ENCODE data around the gene PNPLA3. TPM values are rescaled to one million over a fixed set of nuclear protein-coding genes. Genes with fewer than 3 reads are reported as not detected.
A peak's percentile ranks its signal among the peaks of the same experiment; 100 is the strongest.

Gene PNPLA3
- total and polyA plus RNA-seq, 7 experiments from 2014 or later = 0.19 to 0.29 TPM; not detected in 5

DNA sequence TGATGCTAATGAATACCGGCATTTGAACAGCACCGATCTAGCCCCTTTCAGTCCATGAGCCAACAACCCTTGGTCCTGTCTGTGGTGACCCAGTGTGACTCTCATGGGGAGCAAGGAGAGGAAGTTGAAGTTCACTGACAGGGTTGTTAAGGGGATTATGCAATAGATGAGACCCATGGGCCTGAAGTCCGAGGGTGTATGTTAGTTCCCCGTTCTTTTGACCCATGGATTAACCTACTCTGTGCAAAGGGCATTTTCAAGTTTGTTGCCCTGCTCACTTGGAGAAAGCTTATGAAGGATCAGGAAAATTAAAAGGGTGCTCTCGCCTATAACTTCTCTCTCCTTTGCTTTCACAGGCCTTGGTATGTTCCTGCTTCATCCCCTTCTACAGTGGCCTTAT lies 4.9 kb downstream of the PNPLA3 start:
- Histone ChIP-seq H3K9me3 (ENCODE audit: control insufficient read depth in 2 of 3, low read length in 3 of 3) (no peaks in the 10 kb centered on the region), H3K27ac (ENCODE audit: low read depth, low read length) (no peak overlapping the region), H3K27me3 (ENCODE audit: control insufficient read depth in 2 of 2, insufficient read depth in 2 of 2, low read length in 2 of 2) (no peaks in the 10 kb centered on the region), H3K36me3 (ENCODE audit: control insufficient read depth in 2 of 3, insufficient read depth in 3 of 3, low read length in 3 of 3) (no peaks in the 10 kb centered on the region), H3K4me1 (ENCODE audit: control insufficient read depth in 2 of 2, insufficient read depth in 2 of 2, low read length in 2 of 2) (peaks cover 0 to 3% of the 10 kb centered on the region in 2 donors), H3K4me3 (ENCODE audit: low read length) (no peak overlapping the region)
- no peak overlapping the region for H3K4me3 Mint-ChIP-seq
- H3K4me1 Mint-ChIP-seq = no peaks in the 10 kb centered on the region
- H3K9me3 Mint-ChIP-seq = no peaks in the 10 kb centered on the region
- peak overlapping the region in 1 of 9 donors; percentile 81 for H3K27ac Mint-ChIP-seq
- ChIA-PET CTCF (no interaction called here), POLR2A (no interaction called here)
- H3K27me3 Mint-ChIP-seq = peaks cover 0 to 18% (median 8%) of the 10 kb centered on the region in 5 donors
- DNase-seq (no peak), ATAC-seq (peak; percentile 43)
- intact Hi-C loops (cut with micrococcal nuclease) = loop anchor here in 1 of 2 donors (10.0 kb wide), 1 partner anchor 114 kb away; the partner anchor contains the start of gene EFCAB6
- H3K36me3 Mint-ChIP-seq = no peaks in the 10 kb centered on the region

DNA sequence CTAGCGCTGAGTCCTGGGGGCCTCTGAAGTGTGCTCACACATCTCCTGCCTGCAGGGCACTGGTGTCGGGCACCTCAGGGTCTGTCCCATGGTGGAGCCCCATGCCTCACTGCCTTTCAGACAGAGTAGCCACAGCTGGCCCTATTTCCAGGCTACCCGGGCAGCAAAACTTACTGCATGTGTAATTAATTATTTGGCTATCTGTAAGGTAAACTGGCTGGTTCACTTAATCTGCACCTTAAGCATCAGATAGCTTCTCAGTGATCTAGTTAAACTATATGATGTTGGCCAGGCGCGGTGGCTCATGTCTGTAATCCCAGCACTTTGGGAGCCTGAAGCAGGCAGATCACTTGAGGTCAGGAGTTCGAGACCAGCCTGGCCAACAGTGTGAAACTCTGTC lies 5.3 kb downstream of the PNPLA3 start:
- CTCF ChIA-PET = no interaction called here
- Mint-ChIP-seq H3K27ac (no peak overlapping the region), H3K4me1 (no peaks in the 10 kb centered on the region), H3K27me3 (peaks cover 0 to 18% (median 8%) of the 10 kb centered on the region in 5 donors), H3K9me3 (no peaks in the 10 kb centered on the region), H3K4me3 (no peak overlapping the region), H3K36me3 (no peaks in the 10 kb centered on the region)
- DNase-seq = no peak
- no peak for ATAC-seq
- Histone ChIP-seq H3K4me3 (ENCODE audit: low read length) (no peak overlapping the region), H3K4me1 (ENCODE audit: control insufficient read depth in 2 of 2, insufficient read depth in 2 of 2, low read length in 2 of 2) (peaks cover 0 to under 1% of the 10 kb centered on the region in 2 donors), H3K27me3 (ENCODE audit: control insufficient read depth in 2 of 2, insufficient read depth in 2 of 2, low read length in 2 of 2) (no peaks in the 10 kb centered on the region), H3K27ac (ENCODE audit: low read depth, low read length) (no peak overlapping the region), H3K9me3 (ENCODE audit: control insufficient read depth in 2 of 3, low read length in 3 of 3) (no peaks in the 10 kb centered on the region), H3K36me3 (ENCODE audit: control insufficient read depth in 2 of 3, insufficient read depth in 3 of 3, low read length in 3 of 3) (no peaks in the 10 kb centered on the region)
- POLR2A ChIA-PET = no interaction called here
- intact Hi-C loops (cut with micrococcal nuclease) = loop anchor here in 1 of 2 donors (10.0 kb wide), 1 partner anchor 114 kb away; the partner anchor contains the start of gene EFCAB6

DNA sequence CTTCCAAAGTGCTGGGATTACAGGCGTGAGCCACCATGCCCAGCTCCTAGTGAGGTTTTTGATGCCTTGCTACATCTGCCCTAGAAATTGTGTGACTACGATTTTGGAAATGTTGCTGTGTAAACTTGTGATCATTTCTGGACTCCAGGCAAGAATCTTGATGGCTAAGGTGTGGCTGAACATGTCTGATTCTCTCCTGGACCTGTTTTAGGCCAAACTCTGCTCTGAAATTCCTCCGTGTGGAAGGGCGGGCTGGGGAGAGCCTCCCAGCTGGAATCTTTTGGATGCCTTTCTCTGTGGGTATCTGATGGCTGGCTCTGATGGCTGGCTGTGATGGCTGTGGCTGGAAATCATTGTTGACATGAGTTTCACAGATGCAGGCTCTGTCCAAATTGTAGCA lies 8.2 kb downstream of the PNPLA3 start:
- Mint-ChIP-seq H3K27me3 (peaks cover 0 to 11% (median 5%) of the 10 kb centered on the region in 5 donors), H3K4me3 (no peak overlapping the region), H3K27ac (no peak overlapping the region), H3K36me3 (no peaks in the 10 kb centered on the region), H3K4me1 (no peaks in the 10 kb centered on the region), H3K9me3 (no peaks in the 10 kb centered on the region)
- no peak for DNase-seq
- Histone ChIP-seq H3K4me3 (ENCODE audit: low read length) (no peak overlapping the region), H3K9me3 (ENCODE audit: control insufficient read depth in 2 of 3, low read length in 3 of 3) (no peaks in the 10 kb centered on the region), H3K27ac (ENCODE audit: low read depth, low read length) (no peak overlapping the region), H3K36me3 (ENCODE audit: control insufficient read depth in 2 of 3, insufficient read depth in 3 of 3, low read length in 3 of 3) (no peaks in the 10 kb centered on the region), H3K4me1 (ENCODE audit: control insufficient read depth in 2 of 2, insufficient read depth in 2 of 2, low read length in 2 of 2) (no peaks in the 10 kb centered on the region), H3K27me3 (ENCODE audit: control insufficient read depth in 2 of 2, insufficient read depth in 2 of 2, low read length in 2 of 2) (no peaks in the 10 kb centered on the region)
- POLR2A ChIA-PET = no interaction called here
- CTCF ChIA-PET = no interaction called here
- intact Hi-C loops (cut with micrococcal nuclease) = no loop called here
- ATAC-seq = no peak

DNA sequence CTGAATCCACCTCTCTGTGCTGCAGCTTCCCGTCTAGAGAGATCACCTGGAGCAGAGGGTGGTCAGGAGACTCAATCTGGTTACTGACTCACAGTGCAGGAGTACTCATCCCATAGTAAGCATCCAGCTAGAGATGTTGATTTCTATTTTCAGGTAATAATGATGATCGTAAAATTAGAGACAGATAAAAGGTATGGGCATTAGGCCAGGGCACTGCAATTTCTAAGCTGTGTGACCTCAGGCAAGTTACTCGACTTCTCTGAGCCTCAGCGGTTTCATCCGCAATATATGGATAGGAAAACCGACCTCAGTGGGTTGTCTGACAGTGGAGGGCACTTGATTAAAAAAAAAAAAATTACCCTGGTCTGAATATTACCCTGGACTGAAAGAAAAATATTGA lies 17.8 kb downstream of the PNPLA3 start:
- H3K27ac Mint-ChIP-seq = no peak overlapping the region

DNA sequence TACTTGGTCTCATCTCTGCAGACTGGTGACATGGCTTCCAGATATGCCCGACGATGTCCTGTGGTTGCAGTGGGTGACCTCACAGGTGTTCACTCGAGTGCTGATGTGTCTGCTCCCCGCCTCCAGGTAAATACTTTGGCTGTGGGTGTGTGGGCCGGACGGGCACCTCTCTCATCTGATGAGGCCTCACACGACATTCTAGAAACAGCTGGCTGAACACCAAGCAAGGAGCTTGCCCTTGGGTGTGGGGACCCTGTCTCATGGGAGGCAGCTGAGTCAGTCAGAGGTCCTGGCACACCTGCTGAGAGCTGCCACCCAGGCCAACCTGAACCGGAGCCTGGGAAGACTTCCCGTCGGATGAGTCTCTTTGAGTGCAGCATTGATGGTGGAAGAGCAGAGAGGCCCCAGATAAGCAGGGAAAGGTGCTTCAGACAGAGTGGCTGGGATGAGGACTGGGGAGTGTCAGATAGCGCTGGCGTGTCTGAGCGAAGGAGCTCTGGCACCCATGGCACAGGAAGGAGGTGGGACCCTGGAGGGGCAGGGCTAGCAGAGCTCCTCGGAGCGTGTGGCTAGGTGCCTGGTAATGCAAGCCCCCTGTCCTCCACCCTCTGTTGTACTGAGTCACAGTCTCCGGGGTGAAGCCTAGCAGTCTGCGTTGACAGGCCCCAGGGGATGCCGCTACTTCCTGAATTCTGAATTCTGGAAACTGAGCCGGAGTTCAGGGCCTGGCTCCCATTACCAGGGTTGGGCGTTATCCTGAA lies 21.2 kb downstream of the PNPLA3 start:
- DNase-seq (no peak), ATAC-seq (no peak)
- H3K4me1 ChIP-seq (ENCODE audit: control insufficient read depth in 2 of 2, insufficient read depth in 2 of 2, low read length in 2 of 2) = no peaks in the 10 kb centered on the region
- H3K4me3 ChIP-seq (ENCODE audit: low read length) = no peak overlapping the region
- Mint-ChIP-seq H3K4me3 (no peak overlapping the region), H3K27me3 (peaks cover 2 to 12% (median 9%) of the 10 kb centered on the region in 5 donors), H3K4me1 (peaks cover 0 to 5% (median 0%) of the 10 kb centered on the region in 7 donors), H3K27ac (peak overlapping the region in 1 of 9 donors; percentile 70), H3K9me3 (peaks cover 0 to 9% (median 0%) of the 10 kb centered on the region in 11 donors), H3K36me3 (peaks cover 0 to 3% (median 0%) of the 10 kb centered on the region in 5 donors)
- intact Hi-C loops (cut with micrococcal nuclease) = no loop called here
- no peaks in the 10 kb centered on the region for H3K36me3 ChIP-seq (ENCODE audit: control insufficient read depth in 2 of 3, insufficient read depth in 3 of 3, low read length in 3 of 3)
- H3K27me3 ChIP-seq (ENCODE audit: control insufficient read depth in 2 of 2, insufficient read depth in 2 of 2, low read length in 2 of 2) = no peaks in the 10 kb centered on the region
- POLR2A ChIA-PET = no interaction called here
- CTCF ChIA-PET = interaction anchor here (2.0 kb wide), 1 partner anchor 8 kb away, joined by 5 read pairs; no protein-coding TSS in a partner anchor
- H3K27ac ChIP-seq (ENCODE audit: low read depth, low read length) = no peak overlapping the region
- H3K9me3 ChIP-seq (ENCODE audit: control insufficient read depth in 2 of 3, low read length in 3 of 3) = no peaks in the 10 kb centered on the region

More for the DNA sequence above, 17.8 kb downstream of the PNPLA3 start:
- intact Hi-C loops (cut with micrococcal nuclease) = no loop called here
- Histone ChIP-seq H3K27me3 (ENCODE audit: control insufficient read depth in 2 of 2, insufficient read depth in 2 of 2, low read length in 2 of 2) (no peaks in the 10 kb centered on the region), H3K4me3 (ENCODE audit: low read length) (no peak overlapping the region), H3K4me1 (ENCODE audit: control insufficient read depth in 2 of 2, insufficient read depth in 2 of 2, low read length in 2 of 2) (no peaks in the 10 kb centered on the region), H3K9me3 (ENCODE audit: control insufficient read depth in 2 of 3, low read length in 3 of 3) (no peaks in the 10 kb centered on the region), H3K27ac (ENCODE audit: low read depth, low read length) (no peak overlapping the region), H3K36me3 (ENCODE audit: control insufficient read depth in 2 of 3, insufficient read depth in 3 of 3, low read length in 3 of 3) (no peaks in the 10 kb centered on the region)
- Mint-ChIP-seq H3K27me3 (peaks cover 2 to 18% (median 9%) of the 10 kb centered on the region in 5 donors), H3K4me1 (peaks cover 0 to 5% (median 0%) of the 10 kb centered on the region in 7 donors), H3K9me3 (peaks cover 0 to 9% (median 0%) of the 10 kb centered on the region in 11 donors), H3K4me3 (no peak overlapping the region), H3K36me3 (peaks cover 0 to 3% (median 0%) of the 10 kb centered on the region in 5 donors)
- ATAC-seq (no peak), DNase-seq (no peak)
- ChIA-PET CTCF (no interaction called here), POLR2A (interaction anchor here (0.7 kb wide), 1 partner anchor 13 kb away, joined by 3 read pairs; the partner anchor contains the start of gene SAMM50)

DNA sequence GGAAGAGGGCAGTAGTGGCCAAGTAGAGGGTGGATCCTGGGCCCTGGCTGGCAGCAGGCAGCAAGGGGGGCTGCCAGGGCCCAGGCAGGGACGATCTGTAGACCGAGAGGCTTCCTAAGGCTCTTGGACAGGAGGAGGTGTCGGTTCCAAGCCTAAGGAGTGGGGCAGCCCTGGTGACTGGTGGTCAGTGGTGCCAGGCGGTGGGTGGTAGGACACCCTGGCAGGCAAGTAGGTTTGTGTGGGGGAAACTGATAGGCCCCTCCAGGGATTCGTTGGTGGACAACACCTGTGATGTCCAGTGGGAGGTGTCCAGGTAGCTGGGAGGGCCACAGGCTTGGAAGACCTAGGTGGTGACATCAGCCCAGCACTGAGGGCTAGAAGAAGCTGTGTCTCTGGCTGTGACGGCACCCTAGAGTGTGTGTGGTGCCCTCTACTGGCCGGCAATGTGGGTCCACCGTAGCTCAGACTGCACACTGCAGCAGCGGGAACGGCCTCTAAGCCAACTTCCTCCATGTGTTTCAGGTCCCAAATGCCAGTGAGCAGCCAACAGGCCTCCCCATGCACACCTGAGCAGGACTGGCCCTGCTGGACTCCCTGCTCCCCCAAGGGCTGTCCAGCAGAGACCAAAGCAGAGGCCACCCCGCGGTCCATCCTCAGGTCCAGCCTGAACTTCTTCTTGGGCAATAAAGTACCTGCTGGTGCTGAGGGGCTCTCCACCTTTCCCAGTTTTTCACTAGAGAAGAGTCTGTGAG lies 22.2 kb downstream of the PNPLA3 start:
- DNase-seq (peak; percentile 18 to 71 (median 48)), ATAC-seq (peak; percentile 97)
- peaks cover 0 to 5% (median 0%) of the 10 kb centered on the region in 7 donors for H3K4me1 Mint-ChIP-seq
- Histone ChIP-seq H3K27me3 (ENCODE audit: control insufficient read depth in 2 of 2, insufficient read depth in 2 of 2, low read length in 2 of 2) (no peaks in the 10 kb centered on the region), H3K36me3 (ENCODE audit: control insufficient read depth in 2 of 3, insufficient read depth in 3 of 3, low read length in 3 of 3) (no peaks in the 10 kb centered on the region), H3K4me3 (ENCODE audit: low read length) (no peak overlapping the region), H3K4me1 (ENCODE audit: control insufficient read depth in 2 of 2, insufficient read depth in 2 of 2, low read length in 2 of 2) (no peaks in the 10 kb centered on the region), H3K9me3 (ENCODE audit: control insufficient read depth in 2 of 3, low read length in 3 of 3) (no peaks in the 10 kb centered on the region), H3K27ac (ENCODE audit: low read depth, low read length) (no peak overlapping the region)
- H3K4me3 Mint-ChIP-seq = no peak overlapping the region
- H3K36me3 Mint-ChIP-seq = peaks cover 0 to 3% (median 0%) of the 10 kb centered on the region in 5 donors
- H3K9me3 Mint-ChIP-seq = peaks cover 0 to 9% (median 0%) of the 10 kb centered on the region in 11 donors
- CTCF ChIA-PET = interaction anchor here (0.6 to 2.0 kb wide), 3 partner anchors 8 to 1044 kb away, joined by 4 to 5 read pairs (median 4); no protein-coding TSS in a partner anchor
- no peak overlapping the region for H3K27ac Mint-ChIP-seq
- POLR2A ChIA-PET = no interaction called here
- intact Hi-C loops (cut with micrococcal nuclease) = loop anchor here (1.0 to 2.0 kb wide), 2 partner anchors 63 to 557 kb away; no protein-coding TSS in a partner anchor
- H3K27me3 Mint-ChIP-seq = peaks cover 2 to 12% (median 9%) of the 10 kb centered on the region in 5 donors
